K562 (cell line): Measurements from ENCODE around the gene FANCC. TPM values are rescaled to one million over a fixed set of nuclear protein-coding genes. Genes with fewer than 3 reads are reported as not detected.

Experiments used
- ATAC-seq: fragments of 200-7000 bp; cut with Tn5 transposase; 3 replicates; pipeline ENCODE4 v1.9.1; 2020; ENCODE audit warnings: moderate library complexity
- BruUV-seq: library from RNA; stranded (reverse); fragments of 400-500 nt; replicated peaks from 2 replicates; lab custom pipeline; 2021; lab: Mats Ljungman, UMichigan
- CTCF ChIA-PET: fragments of 300-600 bp; formaldehyde crosslinking; extraction: SDS; loops from one replicate; lab custom pipeline; 2021; ENCODE audit warnings: low intra/inter-chr PET ratio; lab: Yijun Ruan, JAX
- POLR2A ChIA-PET: fragments of 300-600, 350-650 bp; sonication (Branson Sonifier 250); formaldehyde crosslinking; extraction: SDS; loops from one replicate; lab custom pipeline; 2021; ENCODE audit warnings: antibody characterized with exemption, inconsistent platforms; lab: Yijun Ruan, JAX
- DNase-seq, 4 experiments: peaks; one replicate each; pipeline versions ENCODE4 v3.0.0 to v3.0.0-alpha.2; 2011 to 2018; ENCODE audit warnings: low spot score in 3 of 4, mixed read lengths in 3 of 4; ENCODE audit errors: extremely low read depth in 1 of 4
- FAIRE-seq: peaks from 2 replicates; lab custom pipeline; 2011; peaks lifted over from hg19 to GRCh38; lab: Jason Lieb, UNC
- H2AFZ ChIP-seq: 2 replicates; pipeline ENCODE4 v1.6.0; 2011; ENCODE audit warnings: low read depth, low read length, control low read depth, inconsistent platforms
- H3K27ac ChIP-seq: fragments of 200-600 bp; 3 replicates; pipeline ENCODE4 v1.8.0; 2011; ENCODE audit warnings: low read depth, mild to moderate bottlenecking, control low read depth, inconsistent platforms, low read length, moderate library complexity, mixed read lengths; ENCODE audit errors: extremely low read depth
- H3K27me3 ChIP-seq, 2 experiments: fragments of 300-600 bp in 1 of 2; 2 replicates in 1 of 2; 3 replicates in 1 of 2; pipeline versions ENCODE4 v1.6.0 to v1.8.0; 2011; ENCODE audit warnings: inconsistent platforms in 2 of 2, low read length in 2 of 2, mild to moderate bottlenecking in 1 of 2, mixed read lengths in 1 of 2, moderate library complexity in 1 of 2; ENCODE audit not compliant: control insufficient read depth in 2 of 2, insufficient read depth in 2 of 2
- H3K36me3 ChIP-seq: fragments of 300-600 bp; 3 replicates; pipeline ENCODE4 v1.8.0; 2011; ENCODE audit warnings: mild to moderate bottlenecking, low read length, inconsistent platforms; ENCODE audit not compliant: control insufficient read depth, insufficient read depth
- H3K4me1 ChIP-seq, 2 experiments: fragments of 200-600 bp in 1 of 2; replicated peaks in 1 of 2; 2 replicates in 1 of 2; 3 replicates in 1 of 2; pipeline versions ENCODE4 v1.5.1 to v1.8.0; 2011; ENCODE audit warnings: inconsistent platforms in 2 of 2, low read length in 2 of 2, mild to moderate bottlenecking in 1 of 2, mixed read lengths in 1 of 2, moderate library complexity in 1 of 2; ENCODE audit not compliant: control insufficient read depth in 2 of 2, insufficient read depth in 2 of 2
- H3K4me2 ChIP-seq: 2 replicates; pipeline ENCODE4 v1.6.1; 2011; ENCODE audit warnings: low read length, control low read depth, inconsistent platforms, mixed read lengths; ENCODE audit not compliant: insufficient read depth
- H3K4me3 ChIP-seq: fragments of 200-600 bp; sonication (generic), shearing (Covaris generic); 2 replicates; pipeline ENCODE4 v1.5.1; 2016; ENCODE audit warnings: control low read depth, inconsistent platforms
- H3K79me2 ChIP-seq: fragments of 200-600 bp; 3 replicates; pipeline ENCODE4 v1.8.0; 2011; ENCODE audit warnings: low read length, inconsistent platforms; ENCODE audit not compliant: control insufficient read depth, insufficient read depth
- H3K9ac ChIP-seq, 2 experiments: 2 replicates each; pipeline versions ENCODE4 v1.6.0 to v1.6.1; 2011; ENCODE audit warnings: low read depth in 2 of 2, low read length in 2 of 2, control low read depth in 1 of 2, inconsistent platforms in 1 of 2, mild to moderate bottlenecking in 1 of 2, mixed read lengths in 1 of 2; ENCODE audit not compliant: insufficient read depth in 1 of 2
- H3K9me1 ChIP-seq: one replicate; pipeline ENCODE4 v1.6.0; 2011; ENCODE audit warnings: inconsistent platforms, mild to moderate bottlenecking, low read length, moderate library complexity; ENCODE audit not compliant: control insufficient read depth, insufficient read depth
- H3K9me3 ChIP-seq: replicated peaks from 2 replicates; pipeline ENCODE4 v1.5.1; 2011; ENCODE audit warnings: low read depth, low read length, inconsistent platforms; ENCODE audit not compliant: control insufficient read depth, insufficient read depth
- H4K20me1 ChIP-seq: replicated peaks from 2 replicates; pipeline ENCODE4 v1.6.1; 2011; ENCODE audit warnings: low read length, inconsistent platforms, mixed read lengths; ENCODE audit not compliant: control insufficient read depth, insufficient read depth
- COPS2 ChIP-seq: fragments of 450-650 bp; conservative IDR thresholded peaks from 2 replicates; pipeline ENCODE4 v1.6.1; 2016; ENCODE audit warnings: mild to moderate bottlenecking, moderate library complexity
- ESRRB ChIP-seq: fragments of 250-450 bp; sonication (Bioruptor Pico); IDR thresholded peaks from 2 replicates; pipeline ENCODE4 v1.5.0; 2020; ENCODE audit warnings: mild to moderate bottlenecking, moderate library complexity, borderline replicate concordance
- HMGN3 ChIP-seq: IDR thresholded peaks from 2 replicates; pipeline ENCODE4 v1.6.1; 2011; ENCODE audit warnings: borderline replicate concordance, low read depth, mild to moderate bottlenecking, mixed read lengths, low read length; ENCODE audit not compliant: insufficient read length; ENCODE audit errors: extremely low read depth
- HNRNPLL ChIP-seq: fragments of 200-400 bp; formaldehyde crosslinking; IDR thresholded peaks from 2 replicates; pipeline ENCODE4 v1.6.1; 2017; ENCODE audit warnings: low read length, low read depth, mild to moderate bottlenecking; ENCODE audit not compliant: poor library complexity, severe bottlenecking
- L3MBTL2 ChIP-seq: fragments of 450-650 bp; IDR thresholded peaks from 2 replicates; pipeline ENCODE4 v1.6.1; 2016; ENCODE audit warnings: mild to moderate bottlenecking, moderate library complexity
- MTA3 ChIP-seq: fragments of 450-650 bp; formaldehyde crosslinking; IDR thresholded peaks from 2 replicates; pipeline ENCODE4 v1.6.1; 2017; ENCODE audit warnings: mild to moderate bottlenecking, borderline replicate concordance
- NFATC3 ChIP-seq: fragments of 450-650 bp; IDR thresholded peaks from 2 replicates; pipeline ENCODE4 v1.6.1; 2017; ENCODE audit warnings: mild to moderate bottlenecking
- PHF21A ChIP-seq: fragments of 450-650 bp; IDR thresholded peaks from 2 replicates; pipeline ENCODE4 v1.6.1; 2017; ENCODE audit warnings: low read depth, borderline replicate concordance
- XRCC5 ChIP-seq: fragments of 200-400 bp; formaldehyde crosslinking; IDR thresholded peaks from 2 replicates; pipeline ENCODE4 v1.6.1; 2017; ENCODE audit warnings: low read depth, mild to moderate bottlenecking, low read length
- YY1 ChIP-seq, 3 experiments: IDR thresholded peaks; 2 replicates each; pipeline ENCODE4 v1.6.1; 2011; ENCODE audit warnings: low read length in 2 of 3, mild to moderate bottlenecking in 2 of 3, moderate library complexity in 2 of 3, borderline replicate concordance in 1 of 3, control low read depth in 1 of 3, low read depth in 1 of 3; ENCODE audit not compliant: insufficient read depth in 3 of 3, insufficient replicate concordance in 2 of 3, control insufficient read depth in 1 of 3, insufficient read length in 1 of 3; ENCODE audit errors: extremely low read depth in 1 of 3
- ZNF354B ChIP-seq: fragments of 250-450 bp; sonication (Bioruptor Pico); IDR thresholded peaks from 2 replicates; pipeline ENCODE4 v1.4.0; 2020
- WGBS: fragments of 100-300 bp; shearing (Covaris generic); methylation state at CpG from one replicate; pipeline ENCODE4 v1.1.6; 2016; ENCODE audit warnings: low coverage, mixed read lengths; ENCODE audit not compliant: insufficient coverage; ENCODE audit errors: missing lambda C conversion rate; 5-methylcytosine and 5-hydroxymethylcytosine counted together
- in situ Hi-C: fragments of 300-500 bp; cut with MboI; formaldehyde crosslinking; loops from 4 replicates; pipeline ENCODE4 v1.15.0; 2018; ENCODE audit warnings: inconsistent platforms, mixed read lengths
- intact Hi-C: fragments of 100-400 bp; cut with micrococcal nuclease; formaldehyde crosslinking; loops from 2 replicates; pipeline ENCODE4 v1.14.2; 2022
- polyA plus RNA-seq, 8 experiments: library from polyadenylated mRNA; depleted of rRNA in 4 of 8; stranded (reverse) in 5 of 8; unstranded in 3 of 8; fragments of >200 nt; fragmentation: Nextera tagmentation in 2 of 8; fragmentation: Illumina TruSeq in 1 of 8; extraction: Ambion mirVana in 2 of 8; extraction: Trizol in 1 of 8; gene quantifications; 2 replicates each; pipeline versions ENCODE4 v1.2.1 to v1.2.3, GENCODE V29; 2011 to 2014; ENCODE audit warnings: inconsistent platforms in 1 of 8, missing spikeins in 1 of 8
- total RNA-seq, 7 experiments: library from RNA; depleted of rRNA in 6 of 7; stranded (reverse); fragments of >200 nt in 6 of 7; fragmentation: Illumina TruSeq in 2 of 7; extraction: Trizol in 2 of 7; gene quantifications; 2 replicates each; pipeline versions ENCODE4 v1.2.1 to v1.2.3, GENCODE V29; 2011 to 2021; ENCODE audit warnings: low replicate concordance in 1 of 7

The FANCC gene
- total and polyA plus RNA-seq, 9 of the 15 experiments (the other 6 are each of a cell fraction or from before 2014, with no cell fraction given): 4.6 to 18.4 (median 14.2) TPM

GRCh38 chr9:95249986-95250385, 67.5 kb downstream of the FANCC start:
- no peak overlapping the region for H3K4me3 ChIP-seq
- H3K9me3 ChIP-seq: no peaks in the 10 kb centered on the region
- no peak; the same call in 2 of the 3 replicates for ATAC-seq
- H3K4me2 ChIP-seq: no peak overlapping the region
- in situ Hi-C loops: no loop called here
- no peak for FAIRE-seq
- POLR2A ChIA-PET: interaction anchor here (0.7 to 1.2 kb wide), 2 partner anchors 9 to 14 kb away, joined by 3 to 6 read pairs; no protein-coding TSS in a partner anchor
- H3K9ac ChIP-seq: no peak overlapping the region
- peaks cover 15% of the 10 kb centered on the region; the same call in 1 of the 3 replicates for H3K36me3 ChIP-seq
- H3K4me1 ChIP-seq: peaks cover 3 to 4% of the 10 kb centered on the region in 2 experiments; a peak in 3 of 5 replicates
- no peak overlapping the region for H2AFZ ChIP-seq
- H3K27me3 ChIP-seq: no peaks in the 10 kb centered on the region
- H3K27ac ChIP-seq: no peak overlapping the region
- no peaks in the 10 kb centered on the region for H4K20me1 ChIP-seq
- no peaks in the 10 kb centered on the region for H3K79me2 ChIP-seq
- 60% methylated on average over 2 of the region's 2 CpGs for WGBS
- no peaks in the 10 kb centered on the region for H3K9me1 ChIP-seq
- BruUV-seq: no TSS peak
- intact Hi-C loops: no loop called here
- no peak for TF ChIP-seq YY1 (IDR thresholded peaks at IDR 0.05; ENCODE audit: borderline replicate concordance in 1 of 3, control insufficient read depth in 1 of 3, extremely low read depth in 1 of 3, insufficient read depth in 3 of 3, insufficient read length in 1 of 3, insufficient replicate concordance in 2 of 3, low read depth in 1 of 3, low read length in 2 of 3)
- TF ChIP-seq, all 486 proteins: peak for 0
- CTCF ChIA-PET: no interaction called here
- DNase-seq: no peak

- in situ Hi-C loops (no loop called here), intact Hi-C loops (no loop called here)
- DNase-seq (no peak), FAIRE-seq (no peak), ATAC-seq (no peak)
- H2AFZ ChIP-seq: no peak overlapping the region
- H3K9ac ChIP-seq: no peak overlapping the region
- H3K79me2 ChIP-seq: no peaks in the 10 kb centered on the region
- H3K27me3 ChIP-seq: no peaks in the 10 kb centered on the region
- no peak overlapping the region for H3K4me2 ChIP-seq
- TF ChIP-seq ESRRB (CRISPR knock-in tag): no peak
- no peak for TF ChIP-seq PHF21A
- TF ChIP-seq NFATC3: no peak
- no peak for TF ChIP-seq COPS2
- no peak for TF ChIP-seq HNRNPLL
- TF ChIP-seq L3MBTL2: no peak
- no peak for TF ChIP-seq ZNF354B (CRISPR knock-in tag)
- no peak for TF ChIP-seq HMGN3
- TF ChIP-seq XRCC5: no peak
- TF ChIP-seq MTA3: no peak
- H4K20me1 ChIP-seq: no peaks in the 10 kb centered on the region
- H3K36me3 ChIP-seq: peaks cover 15% of the 10 kb centered on the region; the same call in 1 of the 3 replicates
- no peaks in the 10 kb centered on the region for H3K9me1 ChIP-seq
- peaks cover 3 to 4% of the 10 kb centered on the region in 2 experiments; a peak in 2 of 5 replicates for H3K4me1 ChIP-seq
- no peaks in the 10 kb centered on the region for H3K9me3 ChIP-seq
- ChIA-PET POLR2A (no interaction called here), CTCF (no interaction called here)
- H3K4me3 ChIP-seq: no peak overlapping the region
- no TSS peak for BruUV-seq
- WGBS: 68% methylated on average over 1 of the region's 1 CpG
- H3K27ac ChIP-seq: no peak overlapping the region
Observed at GRCh38 chr9:95246547-95246946, 71.0 kb downstream of the FANCC start.
